ENCODE data around the gene KIF26B.

The KIF26B gene

DNA sequence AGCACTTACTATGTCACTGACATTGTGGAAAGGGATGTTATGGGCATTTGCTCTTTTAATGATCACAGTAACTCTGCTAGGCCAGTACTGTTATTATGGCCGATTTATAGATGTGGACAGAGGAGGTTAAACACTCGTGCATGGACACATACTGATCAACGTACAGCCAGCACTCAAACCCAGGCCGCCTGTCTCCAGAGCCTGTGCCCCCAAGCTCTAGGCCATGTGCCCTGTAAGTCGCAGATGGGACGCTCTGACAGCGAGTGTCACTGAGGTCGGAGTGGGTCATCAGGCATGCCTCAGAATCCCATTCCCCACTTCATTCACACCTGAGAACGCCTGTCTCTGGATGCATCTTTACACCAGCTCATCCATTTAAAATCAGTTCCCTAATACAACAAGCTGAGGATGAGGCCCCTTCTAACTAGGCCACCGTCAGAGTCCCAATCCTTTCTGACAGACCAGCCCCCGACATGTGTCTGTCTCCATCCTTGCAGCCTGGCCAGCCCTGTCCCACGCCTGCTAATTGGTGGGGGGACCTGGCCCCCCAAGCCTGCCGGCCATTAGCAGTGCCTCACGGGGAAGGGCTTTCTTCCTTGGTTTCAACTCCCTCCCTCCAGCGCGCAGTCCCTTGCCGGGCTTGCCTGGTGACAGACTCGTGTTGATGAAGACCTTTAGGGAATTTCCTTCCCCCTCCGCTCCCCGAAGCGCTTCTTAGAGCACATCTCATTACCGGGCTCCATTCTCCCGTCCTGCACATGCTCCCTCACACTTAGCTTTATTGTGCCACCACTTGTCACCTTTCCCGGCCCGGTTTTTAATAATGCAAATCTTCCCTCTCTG is 436.8 kb downstream of the KIF26B start:
- DNase-seq (ENCODE audit: low read depth in 2 of 2) = no peak

DNA sequence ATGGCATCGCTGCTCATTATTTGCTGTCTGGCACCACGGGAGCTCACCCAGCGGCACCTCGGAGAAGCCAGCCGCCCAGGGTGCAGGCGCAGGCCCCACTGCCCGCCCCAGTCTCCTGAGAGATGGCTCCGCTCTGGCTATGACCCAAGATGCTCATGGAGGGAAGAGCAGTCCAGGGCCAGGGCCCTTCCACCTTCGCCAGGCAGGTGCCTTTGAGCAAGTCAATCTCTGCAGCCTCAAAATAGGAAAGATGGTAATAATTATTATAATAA is 437.3 kb downstream of the KIF26B start:
- DNase-seq (ENCODE audit: low read depth in 2 of 2) = no peak

DNA sequence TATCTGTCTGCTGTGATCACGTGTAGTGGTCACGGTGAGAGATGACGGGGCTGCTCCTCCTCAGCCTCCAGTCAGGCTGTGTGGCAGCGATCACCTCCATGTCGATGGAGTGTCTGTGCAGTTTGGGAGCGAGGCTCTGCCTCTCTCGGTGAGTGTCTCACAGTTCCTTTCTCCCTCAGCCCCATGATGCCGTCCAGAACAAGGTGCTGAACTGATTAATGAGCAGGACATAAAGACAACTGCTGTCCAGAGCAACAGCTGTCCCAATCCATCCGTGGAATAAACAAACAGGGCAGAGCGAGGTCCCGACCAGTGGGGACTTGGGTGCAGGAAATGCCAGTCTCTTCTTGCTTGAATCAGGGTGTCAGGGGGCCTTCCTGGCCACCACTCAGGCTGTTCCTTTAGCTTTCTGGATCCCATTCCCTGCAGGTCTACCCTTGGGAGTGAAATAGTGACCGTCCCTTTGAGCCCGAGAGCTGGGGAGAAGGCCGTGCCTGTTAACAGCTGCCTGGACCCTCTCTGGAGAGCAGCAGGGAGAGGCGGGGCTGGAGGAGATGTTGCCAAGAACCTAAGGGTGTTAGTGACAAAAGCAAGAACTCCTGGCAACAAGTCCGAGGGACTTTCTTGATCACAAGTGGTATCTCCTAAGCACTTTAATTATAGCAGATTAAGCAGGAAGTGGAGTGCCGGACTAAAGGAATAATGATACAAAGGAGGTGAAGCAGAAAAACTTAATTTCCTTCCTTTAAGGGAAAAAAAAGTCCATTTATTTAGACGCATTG is 443.9 kb downstream of the KIF26B start:
- DNase-seq (ENCODE audit: low read depth in 2 of 2) = no peak

DNA sequence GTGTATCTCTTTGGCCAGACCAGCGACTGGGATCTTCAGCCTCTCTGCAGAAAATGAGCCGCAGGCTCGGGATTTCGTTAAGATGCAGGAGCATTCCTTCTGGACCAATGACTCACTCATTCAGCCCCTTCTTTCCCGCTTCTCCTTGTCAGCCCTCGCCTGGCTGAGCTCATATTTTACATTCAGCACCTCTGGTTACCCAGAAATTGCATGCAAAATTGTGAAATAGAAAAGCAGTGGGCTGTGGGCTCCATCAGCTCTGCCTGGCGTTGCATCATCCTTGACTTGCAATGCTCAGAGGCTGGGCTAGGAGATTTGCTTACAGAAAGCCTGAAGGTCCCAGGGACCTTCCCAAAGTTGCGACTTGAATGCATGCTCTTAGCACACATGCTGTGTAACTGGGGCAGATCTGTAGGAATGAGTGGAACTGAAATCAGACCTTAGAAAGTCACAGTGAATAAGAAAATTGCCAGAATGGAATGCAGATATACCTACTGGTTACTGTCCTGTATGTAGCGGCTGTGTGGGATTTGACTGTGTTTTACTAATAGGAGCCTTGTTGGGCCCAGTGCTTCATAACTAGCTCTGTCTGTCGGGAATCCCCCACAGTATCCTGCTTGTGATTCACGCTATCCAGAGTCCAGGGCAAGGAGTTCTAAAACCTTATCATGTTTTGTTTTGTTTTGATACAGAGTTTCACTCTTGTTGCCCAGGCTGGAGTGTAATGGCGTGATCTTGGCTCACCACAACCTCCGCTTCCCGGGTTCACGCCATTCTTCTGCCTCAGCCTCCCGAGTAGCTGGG is 444.8 kb downstream of the KIF26B start:
- DNase-seq (ENCODE audit: low read depth in 2 of 2) = no peak

- DNase-seq (ENCODE audit: low read depth in 2 of 2) = no peak
Observed at GRCh38 chr1:245600658-245601057, 445.9 kb downstream of the KIF26B start.

GRCh38 chr1:245603311-245603865 is 448.6 kb downstream of the KIF26B start:
- no peak for DNase-seq (ENCODE audit: low read depth in 2 of 2)

DNA sequence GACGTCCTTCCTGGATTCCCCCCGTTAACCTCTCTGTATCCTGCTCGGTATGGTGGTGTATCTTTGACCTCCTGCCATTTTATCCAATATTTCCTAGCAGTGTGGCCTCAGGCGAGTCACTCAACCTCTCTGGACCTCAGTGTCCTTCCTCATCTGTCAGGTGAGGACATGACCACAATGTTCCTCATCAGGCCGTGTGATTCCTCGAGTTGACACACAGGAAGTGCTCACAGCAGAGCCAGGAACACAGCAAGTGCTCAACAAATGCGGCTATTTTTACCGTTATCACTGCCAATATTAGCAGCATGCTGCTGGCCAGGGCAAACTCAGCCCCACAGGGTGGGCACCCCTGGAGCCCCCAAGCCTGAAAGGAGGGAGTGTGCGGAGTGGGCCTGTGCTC is 450.2 kb downstream of the KIF26B start:
- no peak for DNase-seq (ENCODE audit: low read depth in 2 of 2)

GRCh38 chr1:245605480-245606156 is 450.8 kb downstream of the KIF26B start:
- no peak for DNase-seq (ENCODE audit: low read depth in 2 of 2)

- no peak for DNase-seq (ENCODE audit: low read depth in 2 of 2)
Observed at GRCh38 chr1:245606157-245606725, 451.5 kb downstream of the KIF26B start.

DNA sequence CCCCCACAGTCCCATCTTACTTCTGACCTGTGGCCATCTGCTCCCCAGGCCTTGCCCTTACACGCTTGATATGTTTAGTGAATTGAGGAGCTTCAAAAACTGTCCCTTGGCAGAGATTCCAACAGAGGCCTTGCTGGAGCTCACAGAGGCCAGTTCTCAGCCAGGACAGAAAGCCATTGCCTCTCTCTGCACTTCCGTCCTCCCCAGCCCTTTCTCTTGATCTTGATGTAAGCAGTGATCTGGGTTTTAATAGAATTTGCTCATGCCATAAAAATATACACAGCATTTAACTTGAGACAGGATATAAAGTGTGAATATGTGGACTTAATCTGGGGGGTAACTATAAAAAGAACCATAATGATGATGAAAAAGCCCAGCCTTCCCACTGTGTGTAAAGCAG is 453.5 kb downstream of the KIF26B start:
- no peak for DNase-seq (ENCODE audit: low read depth in 2 of 2)

DNA sequence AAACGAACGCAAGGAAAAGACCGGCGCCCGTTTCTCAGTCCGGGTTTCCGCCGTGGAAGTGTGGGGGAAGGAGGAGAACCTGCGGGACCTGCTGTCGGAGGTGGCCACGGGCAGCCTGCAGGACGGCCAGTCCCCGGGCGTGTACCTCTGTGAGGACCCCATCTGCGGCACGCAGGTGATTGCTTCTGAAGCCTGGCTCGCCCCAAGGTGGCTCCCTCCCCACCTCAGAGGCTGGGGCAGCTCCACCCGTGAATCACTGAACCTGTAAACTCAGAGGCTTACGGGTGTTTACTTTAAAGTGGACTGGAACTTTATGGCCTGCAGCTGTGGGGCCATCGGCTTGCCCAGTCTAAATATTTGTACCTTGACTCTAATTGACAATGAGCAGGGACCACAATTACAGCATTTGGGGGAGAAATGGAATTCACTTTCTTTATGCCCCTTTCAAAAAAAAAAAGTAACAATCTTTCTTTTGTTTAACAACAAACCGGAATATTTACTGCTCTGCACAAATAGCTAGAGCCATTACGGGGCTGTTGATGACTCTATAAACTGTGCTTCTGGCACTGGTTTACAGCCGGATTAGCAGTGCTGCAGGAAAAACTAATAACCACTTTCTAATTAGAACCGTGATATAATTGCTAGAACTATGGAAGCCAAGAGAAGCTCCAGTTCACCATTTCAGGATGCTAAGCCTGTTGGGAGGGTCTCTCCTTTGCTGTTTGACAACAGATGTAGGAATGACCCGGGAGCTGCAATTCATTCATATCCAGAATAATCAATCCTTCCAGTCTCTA is 454.8 kb downstream of the KIF26B start:
- no peak for DNase-seq (ENCODE audit: low read depth in 2 of 2)

GRCh38 chr1:245611251-245611650 is 456.5 kb downstream of the KIF26B start:
- no peak for DNase-seq (ENCODE audit: low read depth in 2 of 2)

DNA sequence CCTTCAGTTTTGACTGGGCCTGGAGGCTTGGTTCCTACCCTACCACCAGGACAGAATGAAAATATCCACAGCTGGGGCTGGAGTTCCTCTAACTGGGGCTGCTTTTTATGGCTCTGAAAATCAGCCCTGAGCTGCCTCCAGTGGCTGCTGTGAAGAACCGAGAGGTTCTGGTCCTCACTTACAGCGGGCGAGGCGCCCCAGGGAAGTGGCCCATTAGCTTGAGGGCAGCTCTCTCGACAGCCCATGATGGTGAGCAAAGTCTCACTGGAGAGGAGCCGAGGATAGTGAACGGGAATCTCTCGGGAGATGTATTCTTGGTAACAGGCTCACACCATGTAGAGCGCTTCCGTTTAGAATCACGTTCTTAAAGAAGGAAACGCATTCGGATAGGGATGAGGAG is 459.7 kb downstream of the KIF26B start:
- no peak for DNase-seq (ENCODE audit: low read depth in 2 of 2)

GRCh38 chr1:245615001-245615400 is 460.2 kb downstream of the KIF26B start:
- no peak for DNase-seq (ENCODE audit: low read depth in 2 of 2)

GRCh38 chr1:245621589-245621988 is 466.8 kb downstream of the KIF26B start:
- DNase-seq (ENCODE audit: low read depth in 2 of 2) = no peak

DNA sequence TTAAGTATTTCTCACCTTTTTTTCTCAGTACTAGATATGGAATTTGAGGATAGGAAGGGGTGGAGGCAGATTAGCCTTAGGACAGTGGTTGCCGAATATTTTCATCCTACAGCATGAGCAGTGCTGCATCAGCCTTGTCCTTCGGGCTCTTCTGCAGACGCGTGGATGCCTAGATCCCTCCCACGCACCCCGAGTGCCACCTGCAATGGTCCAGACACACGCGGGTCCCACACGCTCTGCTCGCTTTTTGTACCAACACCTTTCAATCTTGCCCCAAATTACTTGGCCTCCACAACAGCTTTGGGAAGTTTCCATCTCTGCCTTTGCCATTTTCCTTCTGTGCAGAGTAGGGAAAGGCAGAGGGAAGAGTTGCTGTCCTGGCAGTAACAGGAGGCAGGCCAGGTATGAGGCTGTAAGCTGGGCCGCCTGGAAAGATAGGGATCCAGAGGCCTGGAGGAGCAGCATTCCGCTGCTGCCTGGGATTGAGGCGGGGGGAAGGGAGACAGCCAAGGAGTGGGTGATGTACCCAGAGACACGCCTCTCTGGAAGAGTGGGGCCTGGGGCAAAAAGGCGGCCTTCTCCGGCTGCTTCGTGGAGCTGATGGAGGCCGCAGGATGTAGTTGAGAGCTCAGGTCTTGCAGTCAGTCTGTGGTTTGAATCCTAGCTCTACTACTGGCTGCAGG is 467.7 kb downstream of the KIF26B start:
- no peak for DNase-seq (ENCODE audit: low read depth in 2 of 2)

DNA sequence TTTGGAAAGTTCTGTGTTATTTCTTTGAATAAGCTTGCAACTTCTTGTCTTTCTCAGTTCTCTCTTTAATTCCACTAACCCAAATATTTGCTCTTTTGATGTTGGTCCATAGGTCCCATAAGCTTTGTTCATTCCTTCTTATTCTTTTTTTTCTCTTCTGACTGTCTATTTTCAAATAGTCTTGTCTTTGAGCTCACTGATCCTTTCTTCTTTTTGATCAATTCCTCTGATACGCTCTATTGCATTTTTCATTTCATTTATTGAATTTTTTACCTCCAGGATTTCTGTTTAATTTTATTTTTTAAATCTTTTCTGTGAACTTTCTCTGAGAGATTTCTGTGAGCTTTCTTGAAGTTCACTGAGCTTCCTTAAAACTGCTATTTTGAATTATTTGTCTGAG is 486.6 kb downstream of the KIF26B start:
- DNase-seq (ENCODE audit: low read depth in 2 of 2) = no peak

- DNase-seq (ENCODE audit: low read depth in 2 of 2) = no peak
Observed at GRCh38 chr1:245645406-245645805, 490.6 kb downstream of the KIF26B start.

- DNase-seq (ENCODE audit: low read depth in 2 of 2) = no peak
Observed at GRCh38 chr1:245645894-245646293, 491.1 kb downstream of the KIF26B start.
